SK-N-SH (cell line): ENCODE data around the gene APBB2.

Source experiments
- CTCF ChIP-seq: fragments of 200-600 bp; sonication (generic); IDR thresholded peaks from 2 replicates; pipeline ENCODE4 v1.6.1; 2017; ENCODE audit warnings: antibody characterized with exemption, mild to moderate bottlenecking, moderate library complexity
- GABPA ChIP-seq: IDR thresholded peaks from 2 replicates; pipeline ENCODE4 v1.4.0; 2012; ENCODE audit warnings: low read depth, mild to moderate bottlenecking
- GATA2 ChIP-seq: sonication (generic); formaldehyde crosslinking; IDR thresholded peaks from 2 replicates; pipeline ENCODE4 v1.5.0; 2020; ENCODE audit warnings: mild to moderate bottlenecking, missing genetic modification reagents
- POLR2AphosphoS5 ChIP-seq: IDR thresholded peaks from 2 replicates; pipeline ENCODE4 v1.6.1; 2012; ENCODE audit warnings: low read depth, low read length
- REST ChIP-seq: IDR thresholded peaks from 2 replicates; pipeline ENCODE4 v1.6.1; 2012; ENCODE audit warnings: mild to moderate bottlenecking, low read depth, low read length, moderate library complexity
- TAF1 ChIP-seq: IDR thresholded peaks from 2 replicates; pipeline ENCODE4 v1.6.1; 2012; ENCODE audit warnings: low read depth, mild to moderate bottlenecking, low read length, moderate library complexity, borderline replicate concordance
- USF1 ChIP-seq: IDR thresholded peaks from 2 replicates; pipeline ENCODE4 v1.4.0; 2012; ENCODE audit warnings: low read depth, borderline replicate concordance
- USF2 ChIP-seq: fragments of 150-350 bp; IDR thresholded peaks from 2 replicates; pipeline ENCODE4 v1.6.1; 2017; ENCODE audit warnings: antibody characterized with exemption, low read length, low read depth, borderline replicate concordance

- TF ChIP-seq GATA2 (CRISPR knock-in tag) = no peak
- TF ChIP-seq USF2 = no peak
- no peak for TF ChIP-seq POLR2AphosphoS5
- TF ChIP-seq USF1 = no peak
- TF ChIP-seq CTCF = peak; percentile 94
- TF ChIP-seq TAF1 = no peak
- no peak for TF ChIP-seq REST
- no peak for TF ChIP-seq GABPA
Measured at GRCh38 chr4:40924096-40924792, 290.1 kb downstream of the APBB2 start.
